Measurements from ENCODE around the gene AP3B1.

Gene AP3B1

GRCh38 chr5:77974576-77974975 lies 319.9 kb downstream of the AP3B1 start:
- DNase-seq (ENCODE audit: low read depth, low spot score) = no peak

DNA sequence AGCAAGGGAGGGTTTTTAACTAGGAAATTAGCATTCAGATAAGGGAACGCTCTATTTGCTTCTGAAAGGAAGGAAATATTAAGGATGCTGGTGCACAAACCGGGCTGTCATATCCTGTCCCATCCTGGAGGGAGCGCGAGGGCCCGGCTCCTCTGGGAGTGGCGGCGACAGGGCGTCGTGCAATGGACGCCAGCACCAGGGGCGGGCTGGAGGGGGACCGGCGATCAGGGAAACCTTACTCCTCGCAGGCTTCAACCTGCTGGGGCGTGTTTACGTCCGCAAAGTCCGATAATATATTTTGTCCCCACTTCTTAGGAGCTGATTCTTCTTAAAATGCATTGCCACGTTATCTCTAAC lies 321.3 kb downstream of the AP3B1 start:
- no peak for DNase-seq (ENCODE audit: low read depth, low spot score)

GRCh38 chr5:77972469-77973252 lies 321.8 kb downstream of the AP3B1 start:
- peak; percentile 43 for DNase-seq (ENCODE audit: low read depth, low spot score)

DNA sequence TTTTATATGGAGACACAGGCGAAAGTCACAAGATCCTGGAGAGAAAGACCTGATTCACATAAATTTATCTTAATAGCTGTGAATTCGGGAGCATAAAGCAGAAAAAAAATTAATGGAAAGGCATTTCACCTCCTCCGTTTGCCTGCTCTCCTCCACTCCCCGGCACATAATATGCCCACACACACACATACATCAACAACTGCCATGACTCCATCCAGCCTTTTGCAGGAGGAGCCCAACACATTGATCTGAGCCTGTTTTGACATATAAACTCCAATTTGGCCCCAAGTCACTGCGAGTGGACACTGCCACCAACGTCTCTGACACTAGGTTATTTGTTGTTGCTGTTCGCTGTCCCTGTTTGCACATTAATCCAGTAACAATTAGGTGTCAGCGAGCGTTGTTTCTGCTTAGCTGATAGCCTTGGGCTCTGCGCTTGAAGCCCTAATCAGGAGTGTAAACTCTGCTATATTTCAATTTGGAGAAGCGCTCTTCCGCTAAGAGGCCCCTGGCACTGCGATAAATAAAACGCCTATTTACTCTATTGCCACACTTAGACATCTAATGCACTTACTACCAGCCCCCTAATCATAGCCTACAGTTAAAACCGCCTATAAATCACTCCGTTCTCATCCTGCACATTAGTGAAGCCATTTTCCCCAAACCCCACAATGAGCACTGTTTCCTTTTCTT lies 322.6 kb downstream of the AP3B1 start:
- DNase-seq (ENCODE audit: low read depth, low spot score) = no peak

- no peak for DNase-seq (ENCODE audit: low read depth, low spot score)
Observed at GRCh38 chr5:77970891-77971290, 323.6 kb downstream of the AP3B1 start.

GRCh38 chr5:77963795-77964194 lies 330.7 kb downstream of the AP3B1 start:
- no peak for DNase-seq (ENCODE audit: low read depth, low spot score)

DNA sequence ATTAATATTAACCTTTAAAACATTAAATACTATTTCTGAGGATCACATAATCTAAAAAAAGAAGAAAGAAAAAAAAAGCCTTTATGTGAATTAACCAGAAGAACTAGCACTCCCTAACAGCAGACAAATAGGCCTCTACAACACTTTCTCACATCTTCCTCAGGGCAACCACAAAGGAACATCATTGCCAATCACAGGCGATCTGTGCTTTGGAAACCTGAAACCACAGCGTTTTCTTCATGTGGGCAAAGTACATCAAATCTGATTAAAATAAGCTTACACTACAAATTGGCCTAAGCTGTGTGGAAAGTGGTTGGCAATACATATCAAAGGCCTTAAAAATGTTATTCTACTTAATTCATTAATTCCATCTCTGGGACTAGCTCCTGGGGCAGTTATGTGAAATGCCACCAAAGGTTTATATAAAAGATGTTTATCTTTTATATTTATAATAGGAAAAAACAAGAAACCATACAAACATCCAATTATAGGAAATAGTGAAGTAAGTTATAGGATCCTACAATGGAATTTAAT lies 333.6 kb downstream of the AP3B1 start:
- no peak for DNase-seq (ENCODE audit: low read depth, low spot score)

GRCh38 chr5:77960305-77960704 lies 334.2 kb downstream of the AP3B1 start:
- DNase-seq (ENCODE audit: low read depth, low spot score) = no peak

DNA sequence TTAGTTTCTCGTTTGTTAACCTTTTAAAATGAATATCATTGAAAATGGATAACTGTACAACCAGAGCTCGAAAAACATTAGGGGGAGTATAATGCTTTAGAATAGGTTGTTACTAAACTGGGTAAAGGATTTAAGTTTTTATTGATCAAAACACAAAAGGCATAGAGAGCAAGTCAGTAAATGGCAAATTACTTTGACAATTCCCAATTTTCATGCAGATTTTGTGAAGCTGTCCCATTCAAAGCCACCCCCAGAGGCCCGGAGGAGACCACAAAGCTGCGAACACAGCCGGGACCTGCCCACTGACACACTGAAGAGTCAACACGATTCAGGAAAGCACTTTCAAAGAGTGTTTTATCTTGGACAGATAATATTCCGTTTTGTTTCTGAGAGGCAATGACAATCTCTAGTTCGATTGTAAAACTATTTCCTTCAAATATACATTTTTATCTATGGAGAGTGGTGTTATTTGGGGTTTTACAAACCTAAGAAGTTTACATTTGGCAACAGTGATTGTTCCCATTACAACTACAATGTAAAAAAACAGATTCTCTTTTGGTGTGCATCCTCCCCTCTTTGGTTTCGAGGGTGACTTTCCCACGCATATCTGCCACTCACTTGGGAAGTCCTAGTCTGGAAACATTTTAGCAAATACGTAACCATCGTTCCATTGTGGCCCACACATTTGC lies 335.7 kb downstream of the AP3B1 start:
- no peak for DNase-seq (ENCODE audit: low read depth, low spot score)

DNA sequence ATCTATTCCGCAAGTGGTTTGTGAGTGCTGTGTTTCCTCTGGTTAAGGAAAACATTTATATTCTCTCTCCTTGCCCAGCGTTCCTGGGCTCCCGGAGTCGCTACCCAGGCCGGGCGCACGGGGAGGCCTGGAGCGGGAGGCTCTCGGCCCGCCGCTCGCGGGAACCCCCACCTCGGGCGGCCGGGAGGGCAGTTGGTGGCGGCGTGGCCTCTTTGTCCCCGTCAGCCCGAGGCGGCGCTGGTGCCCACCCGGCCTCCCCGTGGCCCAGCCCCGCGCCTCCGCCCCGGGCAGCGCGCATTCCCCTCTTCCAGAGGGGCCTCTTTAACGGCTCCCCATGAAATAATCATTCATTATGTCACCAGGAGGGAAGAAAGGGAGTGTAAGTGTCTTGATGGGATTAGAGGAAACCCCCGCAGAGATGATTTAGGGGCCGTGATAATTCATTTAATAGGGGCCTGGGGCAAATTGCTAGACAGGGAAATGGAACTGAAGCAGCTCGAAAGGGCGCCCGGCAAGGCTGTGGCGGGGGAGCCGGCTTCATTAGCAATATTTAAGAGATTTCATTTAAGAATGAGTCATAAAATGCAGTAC lies 336.5 kb downstream of the AP3B1 start:
- peak; percentile 36 for DNase-seq (ENCODE audit: low read depth, low spot score)

GRCh38 chr5:77957516-77957915 lies 337.0 kb downstream of the AP3B1 start:
- DNase-seq (ENCODE audit: low read depth, low spot score) = no peak

- DNase-seq (ENCODE audit: low read depth, low spot score) = no peak
Observed at GRCh38 chr5:77957081-77957480, 337.4 kb downstream of the AP3B1 start.

DNA sequence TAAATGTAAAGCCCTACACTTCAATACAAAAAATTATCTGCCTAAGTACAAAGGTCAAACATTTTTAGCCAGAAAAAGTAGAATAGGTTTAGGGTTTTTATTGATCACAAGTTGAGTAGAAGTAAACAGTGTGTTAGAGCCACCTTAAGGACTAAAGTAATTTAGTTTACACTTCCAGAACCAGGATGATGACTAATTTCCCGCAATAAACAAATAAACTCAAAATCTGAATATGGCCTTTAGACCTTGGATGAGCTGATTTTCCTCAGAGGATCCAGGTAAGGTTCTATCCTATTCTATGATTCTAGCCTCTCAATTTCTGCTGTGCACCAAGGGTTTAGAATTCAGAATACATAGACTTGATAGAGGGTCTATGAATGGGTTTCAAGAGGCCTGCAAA lies 338.9 kb downstream of the AP3B1 start:
- DNase-seq (ENCODE audit: low read depth, low spot score) = no peak

GRCh38 chr5:77953374-77953773 lies 341.1 kb downstream of the AP3B1 start:
- DNase-seq (ENCODE audit: low read depth, low spot score) = no peak

DNA sequence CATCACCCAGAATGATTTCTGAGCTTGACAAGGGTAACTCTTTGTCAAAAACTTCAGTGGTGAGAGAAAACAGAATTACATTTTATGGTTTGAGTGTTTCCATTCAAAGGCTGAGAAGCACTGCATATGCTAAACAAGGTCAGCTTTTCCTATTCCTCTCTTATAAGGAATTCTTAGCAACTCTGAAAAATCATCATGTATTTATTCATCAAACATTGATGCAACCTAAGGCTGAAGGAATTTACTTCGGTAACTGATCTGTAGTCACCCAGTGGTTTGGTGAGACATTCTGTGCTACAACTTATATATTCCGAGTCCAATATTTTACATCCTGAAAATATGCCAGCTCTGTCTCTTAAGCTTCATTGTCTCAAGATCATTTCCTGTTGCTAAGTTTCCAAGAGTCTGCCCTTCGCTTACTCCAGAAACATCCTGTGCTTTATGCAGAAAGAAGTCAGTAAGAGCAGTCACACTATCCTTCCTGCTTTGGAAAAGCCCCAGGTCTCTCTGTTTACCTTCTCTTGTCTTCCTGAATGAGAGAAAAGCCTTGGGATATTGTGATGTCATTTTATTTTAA lies 341.8 kb downstream of the AP3B1 start:
- peak; percentile 18 for DNase-seq (ENCODE audit: low read depth, low spot score)
